Measurements from ENCODE around the gene HSD11B1.

HSD11B1 gene

GRCh38 chr1:209728466-209728865 is 23.8 kb downstream of the HSD11B1 start:
- no peak for DNase-seq

DNA sequence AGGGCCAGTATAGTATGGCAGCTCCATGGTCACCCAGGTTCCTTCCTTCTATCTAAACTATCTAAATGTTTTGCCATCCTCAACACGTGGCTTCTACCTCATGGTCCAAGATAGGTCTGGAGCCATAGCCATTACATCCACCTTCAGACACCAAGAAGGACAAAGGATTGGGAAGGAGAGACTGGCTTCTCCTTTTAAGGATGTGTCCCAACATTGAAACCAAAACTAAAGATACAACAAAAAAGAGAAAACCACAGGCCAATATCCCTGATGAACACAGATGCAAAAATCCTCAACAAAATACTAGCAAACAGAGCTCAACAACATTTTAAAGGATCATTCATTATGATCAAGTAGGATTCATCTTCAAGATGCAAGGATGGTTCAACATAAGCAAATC is 24.8 kb downstream of the HSD11B1 start:
- DNase-seq, result no peak

DNA sequence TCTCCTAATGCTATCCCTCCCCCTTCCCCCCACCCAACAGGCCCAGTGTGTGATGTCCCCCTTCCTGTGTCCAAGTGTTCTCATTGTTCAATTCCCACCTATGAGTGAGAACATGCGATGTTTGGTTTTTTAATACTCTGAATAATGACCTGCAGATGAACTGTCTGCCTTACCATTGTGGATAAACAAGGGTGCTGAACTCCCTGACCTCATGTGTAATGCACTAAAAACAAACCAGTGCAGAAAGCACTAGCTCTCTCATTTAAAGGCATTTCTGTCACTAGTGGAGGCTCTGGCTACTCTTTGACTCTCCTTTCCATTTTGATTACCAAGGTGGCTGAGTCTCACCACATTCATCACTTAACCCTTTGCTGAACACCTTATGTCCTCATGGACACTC is 28.1 kb downstream of the HSD11B1 start:
- DNase-seq, result no peak

GRCh38 chr1:209733409-209734192 is 29.0 kb downstream of the HSD11B1 start:
- DNase-seq, result no peak

GRCh38 chr1:209736490-209737117 is 32.0 kb downstream of the HSD11B1 start:
- DNase-seq, result no peak

- no peak for DNase-seq
Measured at GRCh38 chr1:209737118-209737505, 32.5 kb downstream of the HSD11B1 start.

DNA sequence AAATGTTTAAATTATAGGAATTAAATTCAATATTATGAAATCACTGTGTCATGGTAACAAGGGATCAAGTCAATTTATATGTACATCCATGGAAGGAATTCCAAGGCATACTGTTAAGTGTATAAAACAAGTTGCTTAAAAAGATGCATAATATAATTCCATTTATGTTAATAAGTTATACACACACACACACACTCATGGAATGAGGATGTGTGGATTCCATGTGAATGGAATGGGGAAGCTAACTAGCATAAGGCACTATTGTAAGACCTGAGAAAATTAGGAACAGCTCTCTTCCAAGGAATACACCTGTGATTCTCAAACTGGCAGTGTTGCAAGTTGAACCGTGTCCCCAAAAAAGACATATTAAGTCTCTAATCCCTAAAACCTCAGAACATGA is 33.6 kb downstream of the HSD11B1 start:
- DNase-seq, result no peak

- DNase-seq, result no peak
Measured at GRCh38 chr1:209741193-209741592, 36.5 kb downstream of the HSD11B1 start.

DNA sequence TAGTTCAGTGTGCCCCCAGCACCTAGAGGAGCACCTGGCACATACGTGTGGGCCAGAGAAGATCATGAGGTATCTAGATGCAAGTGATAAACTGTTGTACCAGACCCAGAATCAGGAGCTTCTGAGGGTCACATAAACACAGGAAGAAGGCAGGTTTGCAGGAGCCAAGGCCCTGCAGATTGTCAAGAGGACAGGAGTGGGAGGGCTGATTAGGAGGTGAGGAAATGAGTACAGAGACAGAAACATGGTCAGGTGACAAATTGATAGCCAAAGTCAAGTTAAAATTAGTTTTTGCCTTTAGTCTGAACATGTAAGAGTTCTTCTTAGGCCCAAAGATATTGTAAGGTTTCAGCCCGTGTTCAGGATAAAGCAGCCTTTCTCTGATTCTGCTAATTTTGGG is 37.2 kb downstream of the HSD11B1 start:
- no peak for DNase-seq

DNA sequence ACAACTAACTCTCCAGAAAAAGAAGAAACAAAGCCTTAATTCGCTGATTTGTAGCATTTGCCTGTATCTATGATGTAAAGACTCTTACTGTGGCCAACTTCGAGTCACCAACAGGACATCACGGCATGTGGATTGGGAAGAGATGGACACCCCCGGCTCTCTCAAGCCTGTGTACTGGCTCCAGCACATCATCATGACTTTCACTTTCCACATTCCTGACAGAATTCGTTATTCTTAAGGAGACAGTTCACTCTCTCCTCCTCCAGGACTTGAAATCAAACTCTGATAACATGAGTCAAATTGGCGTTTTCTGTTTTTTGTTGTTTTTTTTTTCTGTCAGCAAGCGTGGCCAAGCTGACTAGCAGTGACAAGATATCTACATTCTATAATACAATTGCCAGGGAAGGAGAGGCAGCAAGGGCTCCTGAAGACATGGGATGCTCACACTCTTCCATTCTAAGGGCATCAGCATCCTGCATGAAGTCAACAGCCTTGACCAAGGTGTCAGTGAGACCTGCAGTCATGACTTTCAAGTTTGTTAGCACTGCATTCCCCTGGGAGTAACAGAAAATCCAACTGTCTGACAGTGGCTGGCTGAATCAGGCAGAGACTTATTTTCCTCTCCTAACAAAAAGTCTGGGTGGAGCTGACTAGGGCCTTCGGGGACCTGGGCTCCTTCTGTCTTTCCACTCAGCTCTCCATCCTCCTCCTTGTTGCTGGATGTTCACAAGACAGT is 37.9 kb downstream of the HSD11B1 start:
- no peak for DNase-seq

GRCh38 chr1:209743145-209743482 is 38.5 kb downstream of the HSD11B1 start:
- DNase-seq, result no peak

DNA sequence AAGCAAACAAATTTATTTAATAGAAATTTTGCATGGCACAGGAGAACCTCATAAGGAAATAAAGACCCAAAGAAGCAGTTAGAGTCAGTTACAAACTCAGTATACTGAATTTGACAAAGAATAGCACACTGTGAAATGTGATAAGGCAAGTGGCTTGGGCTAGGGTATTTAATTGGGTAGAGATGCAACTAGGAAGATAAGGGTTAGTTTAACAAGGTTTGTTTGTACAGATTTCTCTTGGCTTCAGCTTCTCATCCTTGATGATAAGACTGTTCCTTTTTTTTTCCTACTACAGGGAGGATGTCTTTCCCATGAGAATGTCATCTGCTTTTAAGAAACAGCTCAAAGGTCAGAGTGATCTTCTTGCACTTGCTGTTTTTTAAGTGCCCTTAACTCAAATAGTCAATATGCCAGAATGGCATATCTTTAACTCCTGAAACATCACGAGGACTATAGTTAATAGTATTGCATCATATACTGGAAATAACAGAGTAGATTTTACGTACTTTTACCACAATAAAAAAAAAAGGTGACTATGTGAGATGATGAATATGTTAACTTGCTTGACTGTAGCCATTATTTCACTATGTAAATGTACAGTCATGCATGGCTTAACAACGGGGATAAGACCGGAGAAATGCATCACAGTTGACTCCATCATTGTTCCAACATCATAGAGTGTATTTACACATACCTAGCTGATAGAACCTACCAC is 42.0 kb downstream of the HSD11B1 start:
- no peak for DNase-seq

DNA sequence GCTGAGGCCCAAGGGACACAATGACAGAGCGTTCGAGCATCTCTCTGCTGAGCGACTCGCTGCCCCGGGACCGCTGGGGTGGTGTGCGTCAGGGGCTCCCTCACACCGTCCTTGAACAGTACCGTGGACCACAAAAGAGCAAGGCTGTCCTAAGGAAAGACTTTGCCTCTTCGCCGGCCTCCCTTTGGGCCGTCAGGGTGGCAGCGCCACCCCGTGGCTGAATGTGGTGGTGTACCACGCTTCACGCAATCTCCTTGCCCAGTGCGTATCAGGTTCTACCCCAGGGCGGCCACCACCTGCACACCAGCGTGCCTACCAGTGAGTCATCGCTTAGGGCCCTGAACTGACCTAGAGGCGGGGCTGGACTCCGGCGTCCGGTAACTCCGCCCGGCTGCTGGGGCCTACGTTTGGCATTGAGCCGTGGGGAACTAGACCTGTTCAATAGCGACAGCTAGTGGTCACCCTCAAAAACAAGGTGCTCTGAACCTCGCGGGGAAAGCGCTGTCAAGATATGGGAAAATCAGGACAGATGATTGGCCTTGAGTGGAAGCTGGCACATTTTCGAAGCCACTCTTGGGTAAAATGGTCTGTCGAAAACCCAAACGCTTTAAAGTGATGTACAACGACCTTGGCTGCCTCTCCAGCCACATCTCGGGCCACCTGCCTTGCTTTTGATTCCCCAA is 43.1 kb downstream of the HSD11B1 start:
- peak; percentile 5 for DNase-seq

- DNase-seq, result no peak
Measured at GRCh38 chr1:209748620-209749019, 44.0 kb downstream of the HSD11B1 start.

- DNase-seq, result no peak
Measured at GRCh38 chr1:209749205-209749604, 44.6 kb downstream of the HSD11B1 start.

GRCh38 chr1:209749670-209750323 is 45.2 kb downstream of the HSD11B1 start:
- DNase-seq, result no peak

- no peak for DNase-seq
Measured at GRCh38 chr1:209751627-209752231, 47.1 kb downstream of the HSD11B1 start.

DNA sequence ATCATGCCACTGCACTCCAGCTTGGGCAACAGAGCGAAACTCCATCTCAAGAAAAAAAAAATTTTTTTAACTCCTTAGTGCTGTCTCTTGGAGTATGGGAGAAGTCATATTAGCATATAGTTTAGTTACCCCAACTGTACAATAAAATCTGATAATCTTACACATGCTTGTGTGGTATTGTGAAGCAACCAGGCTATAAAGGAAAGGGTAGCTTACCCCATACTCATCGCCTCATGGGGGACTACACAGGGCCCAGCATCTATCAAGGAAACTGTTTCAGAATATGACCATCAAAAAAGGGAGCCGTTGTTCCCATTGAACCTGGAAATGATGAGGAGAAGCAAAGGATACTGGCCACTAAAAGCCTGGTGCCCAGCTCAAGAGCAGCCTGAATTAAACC is 48.2 kb downstream of the HSD11B1 start:
- no peak for DNase-seq

GRCh38 chr1:209755256-209755655 is 50.6 kb downstream of the HSD11B1 start:
- DNase-seq, result no peak

DNA sequence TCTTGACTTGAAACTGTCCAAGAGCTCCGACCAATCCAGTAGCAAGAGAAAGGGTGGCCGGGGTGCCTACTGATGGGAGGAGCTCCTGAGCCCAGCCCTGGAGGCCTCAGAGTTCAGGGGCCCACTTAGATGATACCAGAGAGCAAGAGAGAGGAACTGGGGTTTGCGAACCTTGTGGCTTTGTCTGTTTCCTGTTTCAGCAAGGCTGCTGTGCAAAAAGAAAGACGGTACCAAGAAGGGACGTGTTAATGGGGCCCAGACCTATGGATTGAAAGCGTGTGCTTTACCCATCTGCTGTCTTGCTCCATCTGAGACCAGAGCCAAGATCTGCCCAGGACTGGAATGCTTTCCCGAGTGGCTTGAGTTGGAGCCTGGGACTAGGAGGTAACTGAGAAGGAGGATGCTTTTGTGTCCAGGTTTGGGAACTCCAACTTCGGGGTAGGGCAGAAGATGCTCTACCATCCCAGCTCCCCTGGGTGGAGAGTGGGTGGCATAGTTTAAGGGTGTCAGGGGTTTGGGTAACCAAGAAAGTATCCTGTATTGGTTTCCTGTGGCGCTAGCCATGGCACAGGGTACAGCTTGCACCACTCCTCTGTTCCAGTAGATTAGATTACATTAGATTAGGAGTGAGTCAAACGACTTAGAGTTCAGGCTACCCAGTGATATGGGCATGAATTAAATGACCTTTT is 51.4 kb downstream of the HSD11B1 start, which contains the start of gene TRAF3IP3:
TSS of gene TRAF3IP3 (plus strand) at position 128 of the 689 bp plus-strand sequence. CDS start 3,987 bp downstream, outside the sequence.
- peak; percentile 80 for DNase-seq

Data from KG1 (cell line).